HG03469 (cell line): ENCODE measurements around the gene PIM3.

Source experiments
- ATAC-seq: cut with Tn5 transposase; IDR thresholded peaks from one replicate; pipeline ENCODE4 v1.9.1; 2021; ENCODE audit warnings: mild to moderate bottlenecking, moderate library complexity, moderate number of reproducible peaks; ENCODE audit not compliant: unreplicated experiment

The PIM3 gene

DNA sequence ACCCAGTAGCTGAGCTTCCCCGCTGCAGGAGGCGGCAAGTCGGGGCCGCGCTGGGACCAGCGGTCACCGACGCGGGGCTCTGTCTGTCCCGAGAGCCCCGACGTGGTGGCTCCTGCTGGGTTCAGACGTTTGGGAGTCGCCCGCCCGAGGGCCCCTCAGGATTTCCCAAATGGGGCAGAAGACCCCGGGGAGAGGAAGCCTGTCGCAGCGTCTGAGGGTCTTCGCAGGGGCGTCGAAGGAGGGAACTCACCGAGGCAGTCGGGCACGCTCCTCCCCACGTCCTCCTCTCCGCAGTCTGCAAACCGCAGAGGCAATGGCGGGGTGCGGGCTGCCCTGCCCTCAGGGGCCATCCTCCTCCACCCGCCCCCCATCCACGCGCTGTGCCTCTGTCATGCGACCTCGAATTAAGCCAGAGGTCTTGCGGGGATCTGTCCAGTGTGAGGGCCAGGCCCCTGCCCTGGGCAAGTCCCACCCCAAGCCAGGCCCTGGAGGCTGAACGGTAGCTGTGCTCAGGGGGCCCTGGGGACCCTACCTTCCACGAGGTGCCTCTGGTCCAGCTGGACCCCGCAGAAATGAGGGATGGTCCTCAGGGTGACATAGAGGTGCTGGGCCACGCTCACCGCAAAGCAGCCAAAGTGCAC is 39.5 kb downstream of the PIM3 start:
- ATAC-seq: no peak

DNA sequence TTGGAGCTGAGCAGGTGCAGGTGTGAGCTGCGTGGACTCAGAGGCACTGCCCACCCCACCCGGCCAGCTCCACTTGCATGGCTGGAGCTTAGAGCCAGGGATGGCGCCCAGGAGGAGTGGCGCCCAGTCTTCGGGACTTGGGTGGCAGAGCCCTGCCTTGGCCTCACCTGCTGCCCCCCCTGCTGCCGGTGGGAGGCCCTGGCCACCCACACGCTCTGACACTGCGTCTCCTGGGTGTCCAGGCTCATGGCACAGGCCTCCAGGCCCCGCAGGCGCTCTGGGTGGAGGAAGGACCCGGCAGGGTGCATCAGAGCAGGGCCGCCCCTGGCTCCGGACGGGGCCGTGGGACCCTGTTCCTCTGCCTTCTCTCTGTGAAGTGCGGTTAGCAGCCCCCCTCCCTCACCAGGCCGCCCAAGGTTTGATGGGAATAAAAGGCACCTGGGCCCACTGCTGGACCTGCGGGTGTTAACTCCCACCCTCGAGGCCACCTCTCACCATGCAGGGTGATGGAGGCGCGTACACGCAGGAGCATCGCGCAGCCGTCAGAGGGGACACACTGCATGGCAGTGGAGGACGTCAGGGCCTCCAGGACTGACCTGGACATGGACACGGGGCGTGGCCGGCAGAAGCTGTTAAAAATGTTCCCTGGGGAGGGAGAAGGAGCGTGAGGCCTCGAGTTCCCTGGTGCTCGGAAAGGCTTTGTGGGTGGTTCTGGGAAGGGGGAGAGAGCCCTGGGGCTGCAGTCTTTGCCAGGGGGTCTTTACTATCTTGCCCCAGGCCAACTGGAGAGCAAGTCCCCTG is 40.2 kb downstream of the PIM3 start:
- no peak for ATAC-seq

DNA sequence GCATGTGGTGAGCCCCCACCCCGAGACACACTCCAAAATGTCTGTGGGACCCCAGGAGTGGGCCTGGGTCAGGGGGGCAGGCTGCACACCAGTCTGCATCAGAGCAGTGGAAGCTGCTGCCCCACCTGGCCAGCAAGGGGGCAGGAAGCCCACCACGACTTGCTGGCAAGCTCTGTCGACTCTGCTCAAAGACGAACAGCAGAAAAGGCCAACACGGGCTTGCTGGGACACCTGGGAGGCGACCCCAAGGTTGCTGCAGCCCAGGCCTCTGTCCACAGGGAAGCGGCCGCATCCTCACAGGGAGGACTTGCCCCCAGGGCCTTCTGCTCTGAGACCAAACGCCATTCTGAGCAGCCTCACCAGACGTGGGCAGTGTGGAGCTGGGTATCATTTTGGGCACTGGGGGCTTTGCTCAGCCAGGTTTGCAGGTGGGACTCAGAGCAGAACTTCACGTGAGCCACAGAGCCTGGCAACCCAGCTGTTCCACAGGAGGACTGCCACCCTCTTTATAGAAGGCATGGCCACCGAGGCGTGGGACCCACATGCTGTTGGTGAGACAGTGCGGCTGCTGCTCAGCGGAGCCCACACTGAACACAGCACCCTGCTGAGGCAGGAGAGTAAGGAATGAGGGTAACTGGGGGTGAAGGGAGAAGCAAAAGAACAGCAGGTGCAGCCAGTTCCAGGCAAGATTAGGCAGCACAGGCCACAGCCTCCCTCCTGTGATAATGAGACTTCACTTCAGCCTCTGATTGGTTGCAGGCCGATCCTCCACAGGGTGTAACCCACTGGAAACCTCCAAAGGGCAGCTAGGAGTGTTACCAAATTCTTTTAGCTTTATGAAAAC is 41.0 kb downstream of the PIM3 start:
- ATAC-seq: no peak

- ATAC-seq: no peak
Observed at GRCh38 chr22:50002791-50003190, 42.2 kb downstream of the PIM3 start.

DNA sequence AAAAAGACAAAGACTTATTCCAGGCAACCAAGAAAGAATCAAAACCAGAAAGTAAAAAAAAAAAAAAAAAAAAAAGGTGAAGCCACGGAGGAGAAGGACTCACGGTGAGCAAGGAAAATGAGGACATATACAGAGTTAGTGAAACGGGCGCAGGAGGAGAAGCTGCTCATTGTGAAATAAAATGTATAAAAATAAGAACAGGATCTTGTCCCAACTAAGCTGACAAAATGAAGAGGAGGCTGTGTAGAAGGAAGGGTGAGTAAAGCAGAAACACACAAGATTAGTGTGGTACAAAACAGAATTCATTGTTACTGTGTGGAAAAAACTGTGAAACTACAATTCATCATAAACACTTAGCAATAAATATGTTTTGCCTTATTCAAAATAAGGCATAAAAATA is 44.3 kb downstream of the PIM3 start:
- ATAC-seq: no peak

DNA sequence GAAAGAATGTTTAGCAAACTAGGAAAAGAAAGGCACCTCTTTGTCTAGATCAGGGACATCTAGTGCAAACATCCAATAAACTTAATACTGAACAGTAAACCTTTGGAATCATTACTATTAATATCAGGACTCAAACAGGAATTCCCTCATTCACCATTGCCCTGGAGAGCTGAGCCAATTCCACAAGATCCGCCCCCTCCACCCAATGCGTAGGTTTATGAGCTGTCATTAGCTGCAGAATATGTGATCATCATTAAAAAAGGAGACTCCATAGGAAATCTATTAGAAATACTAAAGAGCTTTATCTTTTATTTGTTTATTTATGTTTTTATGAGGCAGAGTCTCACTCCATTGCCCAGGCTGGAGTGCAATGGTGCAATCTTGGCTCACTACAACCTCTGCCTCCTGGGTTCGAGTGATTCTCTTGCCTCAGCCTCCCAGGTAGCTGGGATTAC is 46.5 kb downstream of the PIM3 start:
- no peak for ATAC-seq

- ATAC-seq: no peak
Observed at GRCh38 chr22:50008151-50009040, 47.8 kb downstream of the PIM3 start.

GRCh38 chr22:50009251-50009650 is 48.7 kb downstream of the PIM3 start:
- no peak for ATAC-seq

DNA sequence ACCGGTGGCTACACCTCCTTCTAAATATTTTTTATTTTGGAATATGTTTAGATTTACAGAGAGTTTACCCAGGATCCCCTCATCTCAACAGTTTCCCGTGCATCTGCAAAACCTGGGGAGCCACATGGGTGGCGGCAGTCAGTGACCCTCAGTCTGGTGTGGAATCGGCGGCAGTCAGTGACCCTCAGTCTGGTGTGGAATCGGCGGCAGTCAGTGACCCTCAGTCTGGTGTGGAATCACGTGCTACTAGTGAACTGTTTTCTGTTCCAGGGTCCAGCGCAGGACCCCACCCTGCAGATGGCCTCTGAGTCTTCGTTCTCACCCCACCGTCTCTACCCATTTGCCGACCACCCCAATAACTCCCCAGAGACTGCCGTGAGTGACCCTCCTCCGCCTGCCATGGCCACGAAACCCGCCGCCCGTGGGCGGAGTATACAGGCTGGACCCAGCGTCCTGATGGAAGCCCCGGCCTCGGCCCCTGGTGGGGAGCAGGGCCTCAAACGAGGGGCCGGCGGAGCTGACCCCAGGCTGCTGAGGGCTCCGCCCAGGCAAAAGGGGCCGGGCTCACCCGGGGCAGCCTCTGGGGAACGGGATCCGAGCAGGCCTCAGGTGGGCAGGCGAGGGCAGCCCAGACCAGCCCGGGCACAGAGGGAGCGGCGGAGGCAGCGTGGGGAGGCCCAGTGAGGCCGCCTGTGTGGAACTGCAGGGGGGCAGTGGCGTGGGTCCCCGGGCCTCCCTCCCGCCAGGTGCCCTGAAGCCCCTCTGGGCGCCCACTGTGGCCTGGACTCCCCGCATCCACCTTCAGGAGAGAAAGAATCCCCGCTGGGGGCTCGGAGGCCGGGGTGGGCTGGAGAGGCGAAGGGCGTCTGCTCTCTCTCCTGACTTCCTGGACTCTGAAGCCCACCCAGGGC is 49.4 kb downstream of the PIM3 start:
- ATAC-seq: no peak

GRCh38 chr22:50010676-50011446 is 50.3 kb downstream of the PIM3 start:
- no peak for ATAC-seq

DNA sequence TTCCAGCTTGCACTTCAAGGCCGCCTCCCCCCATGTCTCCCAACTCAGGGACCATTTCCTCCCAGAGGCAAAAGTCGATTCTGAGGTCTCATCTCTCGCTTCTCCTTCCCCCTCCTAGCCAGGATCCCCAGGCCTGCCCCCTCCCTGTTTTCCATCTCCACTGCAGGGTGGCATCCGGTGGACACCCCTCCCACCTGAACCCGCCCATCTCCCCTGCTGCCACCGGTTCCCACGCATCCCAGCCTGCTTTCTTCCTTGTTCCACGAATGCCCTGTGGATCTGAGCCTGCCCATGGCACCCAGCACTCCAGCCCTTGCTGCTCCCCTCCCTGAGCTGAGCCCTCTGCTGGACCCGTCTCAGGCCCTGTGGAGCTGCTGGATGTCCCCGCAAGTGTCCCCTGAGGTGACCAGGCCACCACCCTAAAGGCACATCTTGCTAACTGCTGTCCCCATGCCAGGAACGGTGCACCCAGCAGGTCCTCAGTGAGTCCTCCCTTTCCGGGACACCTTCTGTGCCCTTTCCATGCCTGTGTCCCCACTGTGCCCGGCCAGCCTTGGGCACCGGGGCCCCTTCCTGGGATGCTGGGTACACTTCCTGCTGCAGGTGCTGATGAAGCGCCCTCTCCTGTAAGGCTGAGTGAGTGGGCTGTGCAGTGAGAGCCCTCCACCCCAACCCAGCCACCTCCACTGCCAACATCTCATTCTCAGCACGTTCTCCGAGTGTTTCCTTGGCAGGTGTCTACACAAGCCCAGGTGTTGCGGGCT is 51.1 kb downstream of the PIM3 start:
- ATAC-seq: no peak

DNA sequence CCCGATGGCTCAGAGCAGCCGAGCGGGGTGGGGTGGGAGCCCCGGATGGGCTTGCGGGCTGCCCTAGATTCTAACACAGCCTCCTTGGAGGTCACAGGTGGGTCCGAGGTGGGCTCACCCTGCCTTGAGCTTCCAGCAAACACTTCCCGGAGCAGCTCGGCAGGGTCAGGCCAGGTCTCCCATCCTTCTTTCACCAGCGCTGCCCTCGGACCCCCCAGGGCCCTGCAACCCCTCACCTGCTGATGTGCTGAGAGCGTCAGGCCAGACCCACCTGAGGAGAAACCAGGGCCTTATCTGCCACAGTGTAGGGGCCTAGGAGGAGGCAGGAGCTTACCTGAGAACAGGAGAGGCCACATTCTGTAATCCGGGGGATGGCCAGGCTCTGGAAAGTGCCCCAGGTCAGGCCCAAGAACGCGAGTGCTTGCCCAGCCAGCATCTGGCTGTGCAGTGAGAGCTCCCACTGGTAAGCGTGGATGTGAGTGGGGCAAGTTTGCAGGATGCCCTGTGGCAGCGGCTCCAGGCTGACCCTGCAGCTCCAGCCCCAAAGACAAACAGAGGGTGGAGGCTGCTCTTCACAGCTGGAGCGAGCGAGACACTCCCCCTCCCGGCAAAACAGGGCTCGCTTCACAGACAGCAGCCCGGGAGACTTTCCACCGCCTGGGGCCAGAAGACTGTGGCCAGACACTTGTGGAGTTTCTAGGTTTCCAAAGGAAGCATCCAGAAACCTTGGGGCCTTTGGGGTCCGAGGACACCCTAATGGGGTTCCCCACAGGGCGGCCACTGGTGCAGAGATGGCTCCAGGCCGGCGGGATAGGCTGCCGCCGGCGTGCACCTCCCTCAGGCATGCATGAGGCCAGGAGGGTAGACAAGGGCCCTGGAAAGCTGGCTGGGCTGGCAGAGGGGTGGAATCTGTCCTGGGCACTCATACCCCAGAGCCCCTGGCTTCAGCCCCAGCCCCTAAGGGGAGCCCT is 51.9 kb downstream of the PIM3 start, which contains the start of gene IL17REL:
IL17REL (minus strand) TSS at position 555 of the 971 bp plus-strand sequence; CDS start at position 436, 119 bp downstream.
- no peak for ATAC-seq
